ENCODE data around the gene PRKAG2.

Gene PRKAG2

DNA sequence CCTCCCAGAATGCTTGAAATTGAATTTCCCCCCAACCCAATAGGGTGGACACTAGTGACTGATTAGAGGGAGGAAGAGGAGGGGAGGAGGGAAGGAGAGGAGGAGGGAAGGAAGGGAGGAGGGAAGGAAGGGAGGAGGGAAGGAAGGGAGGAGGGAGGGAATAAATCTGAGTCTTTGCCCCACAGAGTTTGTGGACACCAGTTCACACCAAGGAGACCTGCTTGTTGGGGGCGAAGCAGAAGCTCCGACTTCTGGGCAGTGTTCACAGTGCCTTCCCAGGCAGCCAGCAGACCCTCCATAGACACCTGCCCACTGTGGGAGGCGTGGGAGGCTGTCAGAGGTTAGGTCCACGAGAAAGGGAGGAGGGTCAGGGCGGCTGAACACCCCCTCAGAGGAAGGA lies 44.8 kb downstream of the PRKAG2 start:
- Histone ChIP-seq H3K27me3 (ENCODE audit: insufficient read depth, low read length, poor library complexity, severe bottlenecking) (no peaks in the 10 kb centered on the region), H4K20me1 (ENCODE audit: insufficient read depth, low read length, poor library complexity, severe bottlenecking) (no peaks in the 10 kb centered on the region), H3K79me2 (ENCODE audit: insufficient read depth, low read length) (no peaks in the 10 kb centered on the region), H3K9me3 (ENCODE audit: insufficient read depth, low read depth, low read length) (no peaks in the 10 kb centered on the region), H3K4me3 (ENCODE audit: low read length, poor library complexity, severe bottlenecking) (no peak overlapping the region), H3K9ac (ENCODE audit: low read depth, low read length, poor library complexity, severe bottlenecking) (no peak overlapping the region), H3K4me1 (ENCODE audit: insufficient read depth, low read length, poor library complexity, severe bottlenecking) (peaks cover 2% of the 10 kb centered on the region), H3K9me2 (replicated peaks; ENCODE audit: low read depth, low read length) (no peaks in the 10 kb centered on the region), H3K4me2 (ENCODE audit: low read depth, low read length, poor library complexity, severe bottlenecking) (no peak overlapping the region), H3K36me3 (ENCODE audit: insufficient read depth, low read length) (no peaks in the 10 kb centered on the region), H2AFZ (ENCODE audit: low read length) (no peak overlapping the region), H3F3A (ENCODE audit: low read depth) (no peaks in the 10 kb centered on the region)
- TF ChIP-seq EZH2phosphoT487 (IDR thresholded peaks at IDR 0.05; ENCODE audit: borderline replicate concordance): no peak
- TF ChIP-seq, protein P1, sequence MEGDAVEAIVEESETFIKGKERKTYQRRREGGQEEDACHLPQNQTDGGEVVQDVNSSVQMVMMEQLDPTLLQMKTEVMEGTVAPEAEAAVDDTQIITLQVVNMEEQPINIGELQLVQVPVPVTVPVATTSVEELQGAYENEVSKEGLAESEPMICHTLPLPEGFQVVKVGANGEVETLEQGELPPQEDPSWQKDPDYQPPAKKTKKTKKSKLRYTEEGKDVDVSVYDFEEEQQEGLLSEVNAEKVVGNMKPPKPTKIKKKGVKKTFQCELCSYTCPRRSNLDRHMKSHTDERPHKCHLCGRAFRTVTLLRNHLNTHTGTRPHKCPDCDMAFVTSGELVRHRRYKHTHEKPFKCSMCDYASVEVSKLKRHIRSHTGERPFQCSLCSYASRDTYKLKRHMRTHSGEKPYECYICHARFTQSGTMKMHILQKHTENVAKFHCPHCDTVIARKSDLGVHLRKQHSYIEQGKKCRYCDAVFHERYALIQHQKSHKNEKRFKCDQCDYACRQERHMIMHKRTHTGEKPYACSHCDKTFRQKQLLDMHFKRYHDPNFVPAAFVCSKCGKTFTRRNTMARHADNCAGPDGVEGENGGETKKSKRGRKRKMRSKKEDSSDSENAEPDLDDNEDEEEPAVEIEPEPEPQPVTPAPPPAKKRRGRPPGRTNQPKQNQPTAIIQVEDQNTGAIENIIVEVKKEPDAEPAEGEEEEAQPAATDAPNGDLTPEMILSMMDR (conservative IDR thresholded peaks at IDR 0.05; ENCODE audit: low read length): no peak

DNA sequence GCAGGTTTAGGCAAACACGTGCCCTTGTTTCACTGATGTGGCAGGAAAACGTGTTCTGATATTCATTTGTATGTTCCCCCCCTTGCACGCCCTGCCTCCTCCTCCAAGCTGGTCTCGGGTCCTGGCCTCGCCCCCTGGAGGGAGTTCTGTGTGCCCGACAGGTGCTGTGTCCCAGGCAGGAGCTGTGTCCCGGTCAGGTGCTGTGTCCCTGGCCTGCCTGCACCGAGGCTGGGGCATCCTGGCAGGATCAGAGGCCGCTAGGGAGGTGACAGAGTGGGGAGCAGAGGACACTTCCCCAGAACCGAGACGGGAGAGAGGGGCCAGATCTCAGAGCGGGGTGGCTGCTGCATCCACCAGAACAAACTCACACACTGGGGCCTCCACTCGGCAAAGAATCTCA lies 45.3 kb downstream of the PRKAG2 start:
- no peaks in the 10 kb centered on the region for H3K36me3 ChIP-seq (ENCODE audit: insufficient read depth, low read length)
- H3K4me3 ChIP-seq (ENCODE audit: low read length, poor library complexity, severe bottlenecking): no peak overlapping the region
- no peaks in the 10 kb centered on the region for H3K4me1 ChIP-seq (ENCODE audit: insufficient read depth, low read length, poor library complexity, severe bottlenecking)
- H3K79me2 ChIP-seq (ENCODE audit: insufficient read depth, low read length): no peaks in the 10 kb centered on the region
- TF ChIP-seq, protein P1 (conservative IDR thresholded peaks at IDR 0.05; ENCODE audit: low read length): no peak
- no peak for TF ChIP-seq EZH2phosphoT487 (IDR thresholded peaks at IDR 0.05; ENCODE audit: borderline replicate concordance)
- H3K9me3 ChIP-seq (ENCODE audit: insufficient read depth, low read depth, low read length): no peaks in the 10 kb centered on the region
- no peaks in the 10 kb centered on the region for H3K9me2 ChIP-seq (replicated peaks; ENCODE audit: low read depth, low read length)
- no peak overlapping the region for H3K9ac ChIP-seq (ENCODE audit: low read depth, low read length, poor library complexity, severe bottlenecking)
- no peak overlapping the region for H2AFZ ChIP-seq (ENCODE audit: low read length)
- no peaks in the 10 kb centered on the region for H3F3A ChIP-seq (ENCODE audit: low read depth)
- no peak overlapping the region for H3K4me2 ChIP-seq (ENCODE audit: low read depth, low read length, poor library complexity, severe bottlenecking)
- no peaks in the 10 kb centered on the region for H3K27me3 ChIP-seq (ENCODE audit: insufficient read depth, low read length, poor library complexity, severe bottlenecking)
- H4K20me1 ChIP-seq (ENCODE audit: insufficient read depth, low read length, poor library complexity, severe bottlenecking): no peaks in the 10 kb centered on the region

DNA sequence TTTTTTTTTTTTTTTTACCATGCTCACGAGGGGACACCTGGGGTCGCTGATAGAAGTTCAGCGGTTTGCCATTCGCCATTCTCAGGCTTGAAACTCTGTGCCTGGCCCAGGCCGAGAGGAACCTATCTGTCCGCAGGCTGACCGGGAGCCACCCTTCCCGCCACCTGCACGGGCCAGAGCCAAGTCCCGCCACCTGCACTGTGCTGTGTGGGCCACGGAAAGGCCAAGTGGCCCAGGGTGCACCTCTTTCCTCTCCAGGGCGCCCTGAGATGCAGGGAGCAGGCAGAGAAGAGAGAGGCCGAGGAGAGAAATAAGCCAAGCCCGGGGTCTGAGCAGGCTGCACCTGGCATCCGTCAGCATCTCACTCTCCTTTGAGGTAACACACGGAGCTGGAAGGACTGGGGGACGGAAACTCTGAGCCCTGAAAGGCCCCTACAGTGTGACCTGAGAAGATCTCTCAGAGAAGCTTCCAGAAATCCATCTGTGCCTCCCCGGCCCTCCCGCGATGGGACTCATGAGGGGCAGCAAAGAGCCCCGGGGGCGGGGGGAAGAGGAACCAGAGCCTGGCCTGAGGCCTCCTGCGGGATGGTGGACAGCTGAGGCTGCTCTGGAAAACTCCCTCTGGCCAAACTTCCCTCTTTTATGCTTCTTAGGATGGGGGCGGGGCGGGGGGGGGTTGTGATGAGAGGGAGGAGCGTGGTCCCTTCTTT lies 46.6 kb downstream of the PRKAG2 start:
- Histone ChIP-seq H3K4me2 (ENCODE audit: low read depth, low read length, poor library complexity, severe bottlenecking) (no peak overlapping the region), H3K9me3 (ENCODE audit: insufficient read depth, low read depth, low read length) (no peaks in the 10 kb centered on the region), H3F3A (ENCODE audit: low read depth) (no peaks in the 10 kb centered on the region), H3K4me3 (ENCODE audit: low read length, poor library complexity, severe bottlenecking) (no peak overlapping the region), H2AFZ (ENCODE audit: low read length) (no peak overlapping the region), H3K79me2 (ENCODE audit: insufficient read depth, low read length) (no peaks in the 10 kb centered on the region), H3K27me3 (ENCODE audit: insufficient read depth, low read length, poor library complexity, severe bottlenecking) (no peaks in the 10 kb centered on the region), H3K9ac (ENCODE audit: low read depth, low read length, poor library complexity, severe bottlenecking) (no peak overlapping the region), H3K36me3 (ENCODE audit: insufficient read depth, low read length) (no peaks in the 10 kb centered on the region), H3K9me2 (replicated peaks; ENCODE audit: low read depth, low read length) (no peaks in the 10 kb centered on the region), H4K20me1 (ENCODE audit: insufficient read depth, low read length, poor library complexity, severe bottlenecking) (no peaks in the 10 kb centered on the region), H3K4me1 (ENCODE audit: insufficient read depth, low read length, poor library complexity, severe bottlenecking) (no peaks in the 10 kb centered on the region)
- TF ChIP-seq, protein P1 (conservative IDR thresholded peaks at IDR 0.05; ENCODE audit: low read length): no peak
- TF ChIP-seq EZH2phosphoT487 (IDR thresholded peaks at IDR 0.05; ENCODE audit: borderline replicate concordance): no peak
